Measurements from ENCODE around the gene ZBTB24.

ZBTB24 gene

GRCh38 chr6:109488001-109488400 is 5.0 kb upstream of the ZBTB24 start:
- no peaks in the 10 kb centered on the region for H3K79me2 ChIP-seq (ENCODE audit: insufficient read depth, low read length)
- ATAC-seq (ENCODE audit: insufficient read depth, low read depth) = no peak

GRCh38 chr6:109486068-109486467 is 3.0 kb upstream of the ZBTB24 start:
- Histone ChIP-seq H3K9me3 (ENCODE audit: insufficient read depth, low read length, severe bottlenecking) (no peaks in the 10 kb centered on the region), H4K20me1 (ENCODE audit: insufficient read depth, low read length) (peaks cover 5% of the 10 kb centered on the region; the same call in 1 of the 2 replicates), H3K9ac (ENCODE audit: low read depth, low read length) (no peak overlapping the region), H3K79me2 (ENCODE audit: insufficient read depth, low read length) (peaks cover 19% of the 10 kb centered on the region), H3K4me3 (ENCODE audit: low read depth in 1 of 2, low read length in 2 of 2) (no peak overlapping the region), H3K27me3 (ENCODE audit: insufficient read depth, low read length, poor library complexity) (no peaks in the 10 kb centered on the region), H3K36me3 (ENCODE audit: insufficient read depth, low read length) (peaks cover 9% of the 10 kb centered on the region), H3K4me2 (ENCODE audit: insufficient read depth, low read length) (no peak overlapping the region), H3K4me1 (ENCODE audit: insufficient read depth, low read length) (peaks cover 35% of the 10 kb centered on the region), H3K27ac (ENCODE audit: low read length) (no peak overlapping the region), H2AFZ (ENCODE audit: low read depth, low read length) (no peak overlapping the region)
- ATAC-seq (ENCODE audit: insufficient read depth, low read depth) (no peak), DNase-seq (no peak)
- TF ChIP-seq CTCF (IDR thresholded peaks at IDR 0.05; ENCODE audit: borderline replicate concordance, extremely low read depth, low read length, poor library complexity, severe bottlenecking) (no peak), EZH2 (IDR thresholded peaks at IDR 0.05; ENCODE audit: borderline replicate concordance, low read depth, low read length, severe bottlenecking) (no peak)

More at GRCh38 chr6:109488001-109488400, 5.0 kb upstream of the ZBTB24 start:
- no peaks in the 10 kb centered on the region for H3K27me3 ChIP-seq (ENCODE audit: insufficient read depth, low read length, poor library complexity)
- H4K20me1 ChIP-seq (ENCODE audit: insufficient read depth, low read length) = no peaks in the 10 kb centered on the region
- TF ChIP-seq CTCF (IDR thresholded peaks at IDR 0.05; ENCODE audit: borderline replicate concordance, extremely low read depth, low read length, poor library complexity, severe bottlenecking) = no peak
- TF ChIP-seq EZH2 (IDR thresholded peaks at IDR 0.05; ENCODE audit: borderline replicate concordance, low read depth, low read length, severe bottlenecking) = no peak
- peaks cover 38% of the 10 kb centered on the region for H3K4me1 ChIP-seq (ENCODE audit: insufficient read depth, low read length)
- H3K9ac ChIP-seq (ENCODE audit: low read depth, low read length) = no peak overlapping the region
- H3K27ac ChIP-seq (ENCODE audit: low read length) = no peak overlapping the region
- no peak overlapping the region for H3K4me3 ChIP-seq (ENCODE audit: low read depth in 1 of 2, low read length in 2 of 2)
- H3K9me3 ChIP-seq (ENCODE audit: insufficient read depth, low read length, severe bottlenecking) = no peaks in the 10 kb centered on the region
- no peak for DNase-seq
- H3K36me3 ChIP-seq (ENCODE audit: insufficient read depth, low read length) = no peaks in the 10 kb centered on the region
- no peak overlapping the region for H2AFZ ChIP-seq (ENCODE audit: low read depth, low read length)
- no peak overlapping the region for H3K4me2 ChIP-seq (ENCODE audit: insufficient read depth, low read length)

- no peak overlapping the region for H3K4me2 ChIP-seq (ENCODE audit: insufficient read depth, low read length)
- H3K4me1 ChIP-seq (ENCODE audit: insufficient read depth, low read length) = peaks cover 35% of the 10 kb centered on the region
- no peak overlapping the region for H3K4me3 ChIP-seq (ENCODE audit: low read depth in 1 of 2, low read length in 2 of 2)
- ATAC-seq (ENCODE audit: insufficient read depth, low read depth) (no peak), DNase-seq (no peak)
- H4K20me1 ChIP-seq (ENCODE audit: insufficient read depth, low read length) = peaks cover 8% of the 10 kb centered on the region; the same call in 1 of the 2 replicates
- no peak overlapping the region for H3K27ac ChIP-seq (ENCODE audit: low read length)
- H3K79me2 ChIP-seq (ENCODE audit: insufficient read depth, low read length) = peaks cover 26% of the 10 kb centered on the region
- TF ChIP-seq EZH2 (IDR thresholded peaks at IDR 0.05; ENCODE audit: borderline replicate concordance, low read depth, low read length, severe bottlenecking) (no peak), CTCF (IDR thresholded peaks at IDR 0.05; ENCODE audit: borderline replicate concordance, extremely low read depth, low read length, poor library complexity, severe bottlenecking) (no peak)
- no peak overlapping the region for H3K9ac ChIP-seq (ENCODE audit: low read depth, low read length)
- no peak overlapping the region for H2AFZ ChIP-seq (ENCODE audit: low read depth, low read length)
- no peaks in the 10 kb centered on the region for H3K27me3 ChIP-seq (ENCODE audit: insufficient read depth, low read length, poor library complexity)
- H3K9me3 ChIP-seq (ENCODE audit: insufficient read depth, low read length, severe bottlenecking) = no peaks in the 10 kb centered on the region
- peaks cover 16% of the 10 kb centered on the region for H3K36me3 ChIP-seq (ENCODE audit: insufficient read depth, low read length)
Measured at GRCh38 chr6:109485266-109485935, 2.4 kb upstream of the ZBTB24 start.
